Gastroesophageal sphincter (tissue), 3 donors: ENCODE measurements around the gene CYB5R2.

Experiments used
- CTCF ChIP-seq, 4 experiments: fragments of 200-600 bp in 2 of 4; fragments of 450-650 bp in 2 of 4; sonication (generic) in 1 of 4; IDR thresholded peaks; one replicate each; pipeline ENCODE4 v1.5.1; 2017 to 2019; ENCODE audit warnings: antibody characterized with exemption in 4 of 4, mild to moderate bottlenecking in 2 of 4, moderate library complexity in 2 of 4
- EP300 ChIP-seq: sonication (generic); formaldehyde crosslinking; IDR thresholded peaks from one replicate; pipeline ENCODE4 v1.6.1; 2017; ENCODE audit warnings: antibody characterized with exemption, mild to moderate bottlenecking
- POLR2A ChIP-seq, 2 donors: fragments of 450-650 bp; IDR thresholded peaks; one replicate each; pipeline ENCODE4 v1.6.1; 2017; ENCODE audit warnings: antibody characterized with exemption in 2 of 2, mild to moderate bottlenecking in 2 of 2, moderate library complexity in 1 of 2

- TF ChIP-seq CTCF (IDR thresholded peaks at IDR 0.05) (no peak), POLR2A (IDR thresholded peaks at IDR 0.05) (no peak), EP300 (no peak)
These were observed 30.4 kb upstream of the CYB5R2 start for GRCh38 chr11:7703740-7704139.
